Endothelial cell of umbilical vein (primary cell): ENCODE results near the gene OGDH. TPM values are rescaled to one million over a fixed set of nuclear protein-coding genes. Genes with fewer than 3 reads are reported as not detected.

ENCODE experiments used
- BruUV-seq: library from RNA; stranded (reverse); fragments of 400-500 nt; replicated peaks from 2 replicates; lab custom pipeline; 2021; lab: Mats Ljungman, UMichigan
- CTCF ChIA-PET: fragments of 300-600, 350-600 bp; sonication (Branson Sonifier 250); formaldehyde crosslinking; loops from one replicate; lab custom pipeline; 2021; ENCODE audit warnings: antibody characterized with exemption, inconsistent platforms; lab: Charles Lee
- POLR2A ChIA-PET: fragments of 300-600, 350-600 bp; sonication (Branson Sonifier 250); formaldehyde crosslinking; loops from one replicate; lab custom pipeline; 2021; ENCODE audit warnings: antibody characterized with exemption, inconsistent platforms; lab: Charles Lee
- DNase-seq: peaks from one replicate; pipeline ENCODE4 v3.0.0-alpha.2; 2011; ENCODE audit warnings: low read depth, low spot score
- FAIRE-seq: peaks from 2 replicates; lab custom pipeline; 2011; peaks lifted over from hg19 to GRCh38; lab: Jason Lieb, UNC
- H2AFZ ChIP-seq: 2 replicates; pipeline ENCODE4 v1.6.0; 2012; ENCODE audit warnings: low read depth, low read length, control low read depth, inconsistent platforms
- H3K27ac ChIP-seq: 2 replicates; pipeline ENCODE4 v1.5.1; 2011; ENCODE audit warnings: low read depth, mild to moderate bottlenecking, control low read depth, low read length, moderate library complexity; ENCODE audit not compliant: insufficient read depth
- H3K27me3 ChIP-seq, 2 experiments: 2 replicates each; pipeline versions ENCODE4 v1.6.0 to v1.6.1; 2011; ENCODE audit warnings: low read length in 2 of 2, mixed read lengths in 1 of 2; ENCODE audit not compliant: control insufficient read depth in 2 of 2, insufficient read depth in 2 of 2
- H3K36me3 ChIP-seq, 2 experiments: 2 replicates in 1 of 2; 3 replicates in 1 of 2; pipeline ENCODE4 v1.5.1; 2011; ENCODE audit warnings: low read length in 2 of 2, mild to moderate bottlenecking in 1 of 2, moderate library complexity in 1 of 2; ENCODE audit not compliant: control insufficient read depth in 2 of 2, insufficient read depth in 2 of 2; ENCODE audit errors: extremely low read depth in 1 of 2
- H3K4me1 ChIP-seq: 3 replicates; pipeline ENCODE4 v1.5.1; 2011; ENCODE audit warnings: mild to moderate bottlenecking, low read length; ENCODE audit not compliant: control insufficient read depth, insufficient read depth; ENCODE audit errors: extremely low read depth
- H3K4me2 ChIP-seq: 2 replicates; pipeline ENCODE4 v1.6.1; 2011; ENCODE audit warnings: low read length, control low read depth, mixed read lengths; ENCODE audit not compliant: insufficient read depth
- H3K4me3 ChIP-seq, 3 experiments: fragments of 200-600 bp in 1 of 3; sonication (generic), shearing (Covaris generic) in 1 of 3; replicated peaks in 1 of 3; 2 replicates each; pipeline ENCODE4 v1.5.1; 2011 to 2016; ENCODE audit warnings: control low read depth in 3 of 3, low read length in 3 of 3, mild to moderate bottlenecking in 2 of 3, inconsistent platforms in 1 of 3, low read depth in 1 of 3, moderate library complexity in 1 of 3; ENCODE audit not compliant: insufficient read depth in 1 of 3
- H3K79me2 ChIP-seq: 2 replicates; pipeline ENCODE4 v1.6.0; 2012; ENCODE audit warnings: low read length, inconsistent platforms; ENCODE audit not compliant: control insufficient read depth, insufficient read depth
- H3K9ac ChIP-seq: replicated peaks from 2 replicates; pipeline ENCODE3; 2011; ENCODE audit warnings: low read length, control low read depth; ENCODE audit not compliant: insufficient read depth; ENCODE audit errors: extremely low read depth
- H3K9me1 ChIP-seq: replicated peaks from 3 replicates; pipeline ENCODE4 v1.6.0; 2011; ENCODE audit warnings: mild to moderate bottlenecking, low read length; ENCODE audit not compliant: control insufficient read depth, insufficient read depth; ENCODE audit errors: extremely low read depth
- H3K9me3 ChIP-seq: replicated peaks from 2 replicates; pipeline ENCODE4 v1.5.1; 2012; ENCODE audit warnings: low read length, inconsistent platforms; ENCODE audit not compliant: control insufficient read depth, insufficient read depth
- H4K20me1 ChIP-seq: replicated peaks from 2 replicates; pipeline ENCODE3; 2011; ENCODE audit warnings: mild to moderate bottlenecking, low read length; ENCODE audit not compliant: control insufficient read depth, insufficient read depth; ENCODE audit errors: extremely low read depth
- EZH2 ChIP-seq: IDR thresholded peaks from 2 replicates; pipeline ENCODE4 v1.6.1; 2012; ENCODE audit warnings: borderline replicate concordance, low read depth, mild to moderate bottlenecking, moderate library complexity, low read length, inconsistent platforms; ENCODE audit not compliant: severe bottlenecking
- FOS ChIP-seq: IDR thresholded peaks from 2 replicates; pipeline ENCODE4 v1.6.1; 2011; ENCODE audit warnings: mild to moderate bottlenecking, low read length, moderate library complexity, borderline replicate concordance; ENCODE audit not compliant: insufficient read depth
- GATA2 ChIP-seq: IDR thresholded peaks from 2 replicates; pipeline ENCODE4 v1.7.0; 2011; ENCODE audit warnings: low read depth, mild to moderate bottlenecking, moderate library complexity, mixed read lengths, low read length; ENCODE audit not compliant: insufficient read length, insufficient read depth
- JUN ChIP-seq: IDR thresholded peaks from 2 replicates; pipeline ENCODE4 v1.6.1; 2011; ENCODE audit warnings: borderline replicate concordance, low read depth; ENCODE audit not compliant: insufficient read length, insufficient read depth
- MYC ChIP-seq: IDR thresholded peaks from one replicate; pipeline ENCODE4 v1.6.1; 2011; ENCODE audit warnings: mild to moderate bottlenecking, low read depth, low read length
- POLR2A ChIP-seq: IDR thresholded peaks from 2 replicates; pipeline ENCODE4 v1.6.1; 2012; ENCODE audit warnings: low read depth, mild to moderate bottlenecking, control low read depth, low read length
- POLR2AphosphoS5 ChIP-seq: IDR thresholded peaks from 2 replicates; pipeline ENCODE4 v1.6.1; 2012; ENCODE audit warnings: low read depth, mild to moderate bottlenecking, control low read depth, low read length, moderate library complexity; ENCODE audit not compliant: insufficient read depth
- dilution Hi-C: fragments of 300-500 bp; cut with MboI; formaldehyde crosslinking; loops from one replicate; pipeline ENCODE4 v1.15.0; 2019; ENCODE audit warnings: low sequenced_read_pairs; ENCODE audit not compliant: extremely low pct_ligation_motif_present
- intact Hi-C: fragments of 100-400 bp; cut with micrococcal nuclease; formaldehyde crosslinking; loops from one replicate; pipeline ENCODE4 v1.10.0; 2022
- polyA plus RNA-seq, 4 experiments: library from polyadenylated mRNA; depleted of rRNA in 3 of 4; stranded (reverse) in 3 of 4; unstranded in 1 of 4; fragments of >200 nt; gene quantifications; 2 replicates each; pipeline versions ENCODE4 v1.2.1 to v1.2.3, GENCODE V29; 2011 to 2012; ENCODE audit warnings: missing spikeins in 1 of 4
- total RNA-seq: library from RNA; stranded (reverse); gene quantifications from 2 replicates; pipeline ENCODE4 v1.2.3, GENCODE V29; 2021
- TF ChIP-seq, protein P1 (sequence below): IDR thresholded peaks from 2 replicates; pipeline ENCODE4 v1.6.1; 2011; ENCODE audit not compliant: insufficient read depth, insufficient read length
- TF ChIP-seq, protein P2 (sequence below), 2 donors: IDR thresholded peaks; 1 replicate in 1 of 2; 2 replicates in 1 of 2; pipeline ENCODE4 v1.5.1; 2011; ENCODE audit warnings: low read length in 2 of 2, mild to moderate bottlenecking in 2 of 2, moderate library complexity in 2 of 2, control low read depth in 1 of 2, inconsistent platforms in 1 of 2, low read depth in 1 of 2; ENCODE audit not compliant: insufficient read depth in 1 of 2; ENCODE audit errors: extremely low read depth in 1 of 2

OGDH gene
- total and polyA plus RNA-seq, 2 donors (not counting 3 experiments of a cell fraction or from before 2014, with no cell fraction given), result 88.9 to 92.9 TPM

DNA sequence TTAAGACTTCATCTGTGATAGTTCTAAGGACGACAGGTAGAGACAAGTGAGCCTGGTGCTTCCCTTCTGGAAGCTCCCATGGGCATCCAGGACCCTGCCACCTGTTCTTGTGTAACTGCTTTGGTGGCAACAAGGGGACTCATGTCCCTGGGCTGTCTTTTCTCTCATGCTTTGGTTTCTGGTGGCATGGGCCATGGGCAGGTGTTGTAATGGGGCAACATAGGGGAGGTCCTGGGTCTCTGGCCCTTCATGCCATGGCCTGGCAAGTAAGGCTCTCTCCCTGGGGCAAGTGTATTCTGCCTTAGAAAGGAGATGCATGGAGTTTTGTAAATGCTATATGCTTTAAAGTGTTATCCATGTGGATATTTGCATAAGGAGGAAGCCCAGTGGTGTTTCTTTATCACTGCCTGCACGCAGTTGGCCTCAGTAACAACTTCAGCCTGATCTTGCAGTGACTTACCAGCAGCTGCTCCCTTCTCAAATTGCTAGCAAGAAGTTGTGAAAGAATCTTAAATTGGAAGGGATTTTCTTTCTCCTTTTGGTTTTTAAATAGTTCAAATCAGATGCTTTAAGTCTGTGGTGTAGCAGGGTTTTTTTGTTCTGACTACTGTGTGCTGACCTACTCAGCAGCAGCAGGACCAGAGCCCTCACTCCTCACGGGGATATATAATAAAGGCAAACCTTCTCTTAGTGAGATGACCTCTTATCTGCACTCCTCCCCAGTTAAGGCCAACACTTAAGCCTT, 39.9 kb downstream of the OGDH start:
- intact Hi-C loops (no loop called here), dilution Hi-C loops (no loop called here)
- no TSS peak for BruUV-seq
- TF ChIP-seq POLR2A (no peak), EZH2 (no peak), MYC (no peak), FOS (no peak), JUN (no peak), POLR2AphosphoS5 (no peak), GATA2 (no peak)
- TF ChIP-seq, protein P1, sequence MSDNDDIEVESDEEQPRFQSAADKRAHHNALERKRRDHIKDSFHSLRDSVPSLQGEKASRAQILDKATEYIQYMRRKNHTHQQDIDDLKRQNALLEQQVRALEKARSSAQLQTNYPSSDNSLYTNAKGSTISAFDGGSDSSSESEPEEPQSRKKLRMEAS, result no peak
- TF ChIP-seq, protein P2, sequence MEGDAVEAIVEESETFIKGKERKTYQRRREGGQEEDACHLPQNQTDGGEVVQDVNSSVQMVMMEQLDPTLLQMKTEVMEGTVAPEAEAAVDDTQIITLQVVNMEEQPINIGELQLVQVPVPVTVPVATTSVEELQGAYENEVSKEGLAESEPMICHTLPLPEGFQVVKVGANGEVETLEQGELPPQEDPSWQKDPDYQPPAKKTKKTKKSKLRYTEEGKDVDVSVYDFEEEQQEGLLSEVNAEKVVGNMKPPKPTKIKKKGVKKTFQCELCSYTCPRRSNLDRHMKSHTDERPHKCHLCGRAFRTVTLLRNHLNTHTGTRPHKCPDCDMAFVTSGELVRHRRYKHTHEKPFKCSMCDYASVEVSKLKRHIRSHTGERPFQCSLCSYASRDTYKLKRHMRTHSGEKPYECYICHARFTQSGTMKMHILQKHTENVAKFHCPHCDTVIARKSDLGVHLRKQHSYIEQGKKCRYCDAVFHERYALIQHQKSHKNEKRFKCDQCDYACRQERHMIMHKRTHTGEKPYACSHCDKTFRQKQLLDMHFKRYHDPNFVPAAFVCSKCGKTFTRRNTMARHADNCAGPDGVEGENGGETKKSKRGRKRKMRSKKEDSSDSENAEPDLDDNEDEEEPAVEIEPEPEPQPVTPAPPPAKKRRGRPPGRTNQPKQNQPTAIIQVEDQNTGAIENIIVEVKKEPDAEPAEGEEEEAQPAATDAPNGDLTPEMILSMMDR (IDR thresholded peaks at IDR 0.05; ENCODE audit: extremely low read depth in 1 of 2, insufficient read depth in 1 of 2, low read depth in 1 of 2, low read length in 2 of 2), result no peak
- POLR2A ChIA-PET, result no interaction called here
- no peak for DNase-seq
- H3K27ac ChIP-seq, result no peak overlapping the region
- H3K27me3 ChIP-seq, result no peaks in the 10 kb centered on the region
- H3K79me2 ChIP-seq, result peaks cover 3% of the 10 kb centered on the region
- no peaks in the 10 kb centered on the region for H3K4me1 ChIP-seq
- CTCF ChIA-PET, result no interaction called here
- H4K20me1 ChIP-seq, result no peaks in the 10 kb centered on the region
- H3K4me2 ChIP-seq, result no peak overlapping the region
- no peaks in the 10 kb centered on the region for H3K9me3 ChIP-seq
- H3K36me3 ChIP-seq, result peaks cover 0 to 10% of the 10 kb centered on the region in 2 experiments
- FAIRE-seq, result no peak
- no peaks in the 10 kb centered on the region for H3K9me1 ChIP-seq
- H3K9ac ChIP-seq, result no peak overlapping the region
- no peak overlapping the region for H3K4me3 ChIP-seq
- H2AFZ ChIP-seq, result no peak overlapping the region
